GM23248 (cell line): ENCODE data around the gene ME2. TPM values are rescaled to one million over a fixed set of nuclear protein-coding genes. Genes with fewer than 3 reads are reported as not detected.
"Not testable (repeated sequence)": the region's sequence is repeated elsewhere in the genome, so short reads cannot be mapped to it uniquely, and the experiment has no call there.

Experiments
- DNase-seq: peaks from one replicate; pipeline ENCODE4 v3.0.0-alpha.2; 2015
- H2AFZ ChIP-seq: fragments of 200-600 bp; sonication (generic); 2 replicates; pipeline ENCODE4 v1.6.1; 2016; ENCODE audit warnings: antibody characterized with exemption
- H3F3A ChIP-seq: fragments of 200-600 bp; sonication (generic); 2 replicates; pipeline ENCODE4 v1.6.1; 2016; ENCODE audit warnings: mild to moderate bottlenecking, antibody characterized with exemption, mixed run types; ENCODE audit not compliant: insufficient read depth
- H3K27ac ChIP-seq: fragments of 200-600 bp; sonication (generic); 2 replicates; pipeline ENCODE4 v1.5.1; 2016; ENCODE audit warnings: mild to moderate bottlenecking
- H3K27me3 ChIP-seq: fragments of 200-600 bp; sonication (generic); replicated peaks from 2 replicates; pipeline ENCODE4 v1.6.1; 2016; ENCODE audit warnings: mild to moderate bottlenecking; ENCODE audit not compliant: insufficient read depth
- H3K36me3 ChIP-seq: fragments of 200-600 bp; sonication (generic); 2 replicates; pipeline ENCODE4 v1.6.1; 2016; ENCODE audit warnings: low read depth, mild to moderate bottlenecking
- H3K4me1 ChIP-seq: fragments of 200-600 bp; sonication (generic); 2 replicates; pipeline ENCODE4 v1.6.1; 2016; ENCODE audit warnings: mild to moderate bottlenecking; ENCODE audit not compliant: insufficient read depth
- H3K4me2 ChIP-seq: fragments of 200-600 bp; sonication (generic); one replicate; pipeline ENCODE4 v1.6.1; 2016; ENCODE audit warnings: mild to moderate bottlenecking; ENCODE audit not compliant: unreplicated experiment
- H3K4me3 ChIP-seq: fragments of 200-600 bp; sonication (generic); 2 replicates; pipeline ENCODE4 v1.5.1; 2016; ENCODE audit warnings: mild to moderate bottlenecking
- H3K79me2 ChIP-seq: fragments of 200-600 bp; sonication (generic); 2 replicates; pipeline ENCODE4 v1.6.1; 2016; ENCODE audit warnings: mild to moderate bottlenecking; ENCODE audit not compliant: insufficient read depth
- H3K9ac ChIP-seq: fragments of 200-600 bp; sonication (generic); 2 replicates; pipeline ENCODE4 v1.6.1; 2016; ENCODE audit warnings: mild to moderate bottlenecking
- H3K9me2 ChIP-seq: fragments of 200-600 bp; sonication (generic); 2 replicates; pipeline ENCODE4 v1.6.1; 2016; ENCODE audit warnings: mixed run types, mild to moderate bottlenecking, moderate library complexity; ENCODE audit not compliant: insufficient read depth
- H3K9me3 ChIP-seq: fragments of 200-600 bp; sonication (generic); one replicate; pipeline ENCODE4 v1.6.1; 2017; ENCODE audit warnings: low read depth
- H4K20me1 ChIP-seq: fragments of 200-600 bp; sonication (generic); 2 replicates; pipeline ENCODE4 v1.6.0; 2016; ENCODE audit not compliant: insufficient read depth
- EZH2 ChIP-seq: fragments of 200-600 bp; sonication (generic); IDR thresholded peaks from 2 replicates; pipeline ENCODE4 v1.6.1; 2018; ENCODE audit warnings: antibody characterized with exemption, mild to moderate bottlenecking; ENCODE audit not compliant: insufficient read depth, poor library complexity, severe bottlenecking
- EZH2phosphoT487 ChIP-seq: fragments of 200-600 bp; sonication (generic); IDR thresholded peaks from 2 replicates; pipeline ENCODE4 v1.6.1; 2018; ENCODE audit warnings: antibody characterized with exemption, moderate library complexity, mild to moderate bottlenecking, low read depth; ENCODE audit not compliant: insufficient read depth
- WGBS, 2 experiments: methylation state at CpG; one replicate each; pipeline ENCODE4 v1.1.6; 2015 to 2017; ENCODE audit warnings: low lambda C conversion rate in 2 of 2, low coverage in 1 of 2; ENCODE audit errors: missing lambda C conversion rate in 2 of 2; 5-methylcytosine and 5-hydroxymethylcytosine counted together
- in situ Hi-C: fragments of 300-500 bp; cut with MboI; formaldehyde crosslinking; loops from 2 replicates; pipeline ENCODE4 v1.15.0; 2020
- polyA plus RNA-seq: library from polyadenylated mRNA; unstranded; fragments of >200 nt; fragmentation: Nextera tagmentation; extraction: Ambion mirVana; gene quantifications from 2 replicates; pipeline ENCODE4 v1.2.1, GENCODE V29; 2016
- total RNA-seq: library from RNA; depleted of rRNA; stranded (reverse); fragments of >200 nt; shearing (Covaris generic); gene quantifications from 2 replicates; pipeline ENCODE4 v1.2.3, GENCODE V29; 2014

ME2 gene
- total and polyA plus RNA-seq, 2 experiments from 2014 or later = 24.1 to 32.2 TPM

DNA sequence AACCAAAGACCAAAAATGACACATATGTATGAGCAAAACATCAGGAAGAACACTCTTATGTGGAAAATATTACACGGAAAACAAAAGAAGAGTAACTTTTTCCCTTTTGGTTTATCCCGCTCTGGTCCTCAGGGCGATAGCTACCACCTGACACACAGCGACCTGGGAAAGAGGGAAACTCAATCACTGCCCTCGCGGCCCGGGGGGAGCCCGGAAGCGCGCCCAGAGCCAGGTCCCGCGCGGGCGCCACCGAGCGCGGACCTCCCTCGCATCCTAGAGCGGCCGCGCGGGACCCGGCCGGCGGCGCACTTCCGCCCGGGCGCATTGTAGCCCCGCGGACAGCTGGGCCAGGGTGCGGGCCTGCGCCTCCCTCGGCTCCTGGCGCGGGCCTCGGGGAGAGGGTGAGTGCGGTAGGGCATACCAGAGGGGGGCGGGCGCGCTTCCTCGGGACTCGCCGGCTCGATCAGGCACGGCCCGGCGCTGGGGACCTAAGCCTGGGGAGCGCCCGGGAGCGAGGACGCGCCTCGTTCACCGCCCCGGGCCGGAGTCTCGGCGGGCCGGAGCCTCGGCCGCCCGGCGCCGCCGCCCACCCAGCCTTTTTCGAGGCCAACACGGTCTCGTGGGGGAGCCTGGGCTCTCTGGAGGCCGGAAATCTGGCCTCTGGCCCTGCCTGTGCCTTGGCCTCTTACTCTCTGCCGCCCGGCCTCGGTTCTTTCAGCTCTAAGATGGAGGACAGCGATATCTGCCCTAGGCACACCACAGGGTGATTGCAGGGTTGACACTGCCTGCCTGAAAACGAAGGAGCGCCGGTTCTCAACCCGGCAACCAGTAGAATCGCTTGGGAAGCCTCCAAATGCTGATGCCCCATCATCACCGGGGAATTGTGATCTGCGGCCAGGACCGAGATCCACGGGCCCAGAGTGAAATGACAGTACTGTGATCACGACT lies 89.1 kb downstream of the ME2 start, which contains the start of gene ELAC1:
Gene ELAC1 (plus strand): TSS at position 327 of the 948 bp plus-strand sequence. CDS start 6,365 bp downstream, outside the sequence.
- peak within 1 kb of the TSS; percentile 95 for H3K4me2 ChIP-seq
- H4K20me1 ChIP-seq = no peaks in the 10 kb centered on the region
- WGBS, 2 experiments = 1 to 2% methylated on average over 51 to 79 of the region's 84 CpGs
- H3F3A ChIP-seq = peaks cover 18% of the 10 kb centered on the region
- TF ChIP-seq EZH2phosphoT487 (no peak), EZH2 (no peak)
- peaks cover 19% of the 10 kb centered on the region for H3K79me2 ChIP-seq
- H2AFZ ChIP-seq = peak within 1 kb of the TSS; percentile 94
- H3K9ac ChIP-seq = peak within 1 kb of the TSS; percentile 96
- H3K4me3 ChIP-seq = peak within 1 kb of the TSS; percentile 87
- H3K27me3 ChIP-seq = no peaks in the 10 kb centered on the region
- in situ Hi-C loops = no loop called here
- no peaks in the 10 kb centered on the region for H3K9me2 ChIP-seq
- H3K36me3 ChIP-seq = no peaks in the 10 kb centered on the region
- H3K9me3 ChIP-seq = no peaks in the 10 kb centered on the region
- DNase-seq = peak; percentile 91
- H3K27ac ChIP-seq = peak within 1 kb of the TSS; percentile 92
- peaks cover 12% of the 10 kb centered on the region for H3K4me1 ChIP-seq

DNA sequence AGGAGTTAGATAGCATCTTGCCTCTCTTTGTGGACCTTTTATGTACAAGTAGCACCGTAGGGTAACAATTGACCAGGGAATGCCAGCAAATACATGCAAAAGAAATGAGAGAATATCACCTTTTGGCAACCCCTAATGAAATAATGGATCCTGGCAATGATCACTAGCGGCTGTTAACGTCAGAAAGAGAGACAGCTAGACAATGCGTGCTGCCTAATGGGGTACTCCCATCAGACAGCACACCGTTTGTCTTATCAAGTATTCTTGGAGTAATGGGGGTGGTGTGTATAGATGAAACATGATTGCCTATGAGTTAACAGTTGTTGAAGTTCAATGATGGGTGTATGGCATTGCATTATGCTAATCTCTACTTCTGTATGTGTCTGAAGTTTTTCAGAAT lies 90.5 kb downstream of the ME2 start:
- no peak for DNase-seq
- Histone ChIP-seq H2AFZ (no peak overlapping the region), H3K27ac (no peak overlapping the region), H3K4me3 (peak overlapping the region; percentile 87; the same call in 1 of the 2 replicates), H3K9ac (peak overlapping the region; percentile 96; the same call in 1 of the 2 replicates), H3K36me3 (no peaks in the 10 kb centered on the region), H3K9me2 (no peaks in the 10 kb centered on the region), H3K4me1 (peaks cover 20% of the 10 kb centered on the region), H3K4me2 (peak overlapping the region; percentile 95), H3K9me3 (no peaks in the 10 kb centered on the region), H3F3A (peaks cover 28% of the 10 kb centered on the region), H4K20me1 (no peaks in the 10 kb centered on the region), H3K79me2 (peaks cover 26% of the 10 kb centered on the region), H3K27me3 (no peaks in the 10 kb centered on the region)
- in situ Hi-C loops = no loop called here
- WGBS, 2 experiments = 53 to 66% methylated on average over 5 of the region's 5 CpGs
- TF ChIP-seq EZH2phosphoT487 = no peak
- TF ChIP-seq EZH2 = no peak

DNA sequence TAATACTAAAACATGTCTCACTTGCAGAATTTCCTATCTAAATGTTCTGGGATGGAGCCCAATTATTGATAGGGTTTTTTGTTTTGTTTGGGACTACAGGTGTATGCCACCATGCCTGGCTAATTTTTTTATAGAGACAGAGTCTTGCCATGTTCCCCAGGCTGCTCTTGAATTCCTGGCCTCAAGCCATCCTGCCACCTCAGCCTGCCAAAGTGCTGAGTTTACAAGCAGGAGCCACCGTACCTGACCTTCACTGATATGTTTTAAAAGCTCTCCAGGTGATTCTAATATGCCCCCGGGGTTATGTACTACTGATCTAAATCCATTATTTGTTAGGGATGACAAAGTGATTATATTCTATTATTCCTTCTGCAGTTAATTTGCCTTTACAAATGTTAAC lies 91.1 kb downstream of the ME2 start:
- Histone ChIP-seq H3K4me3 (no peak overlapping the region), H3K4me1 (peaks cover 20% of the 10 kb centered on the region), H4K20me1 (no peaks in the 10 kb centered on the region), H3K27me3 (no peaks in the 10 kb centered on the region), H3K9me2 (no peaks in the 10 kb centered on the region), H3K4me2 (no peak overlapping the region), H3K79me2 (peaks cover 26% of the 10 kb centered on the region), H3K9me3 (no peaks in the 10 kb centered on the region), H3K27ac (no peak overlapping the region), H3K36me3 (no peaks in the 10 kb centered on the region), H2AFZ (no peak overlapping the region), H3F3A (peaks cover 28% of the 10 kb centered on the region), H3K9ac (no peak overlapping the region)
- WGBS, 2 experiments = 28 to 30% methylated on average over 2 of the region's 2 CpGs
- in situ Hi-C loops = no loop called here
- TF ChIP-seq EZH2 = no peak
- TF ChIP-seq EZH2phosphoT487 = no peak
- DNase-seq = no peak

DNA sequence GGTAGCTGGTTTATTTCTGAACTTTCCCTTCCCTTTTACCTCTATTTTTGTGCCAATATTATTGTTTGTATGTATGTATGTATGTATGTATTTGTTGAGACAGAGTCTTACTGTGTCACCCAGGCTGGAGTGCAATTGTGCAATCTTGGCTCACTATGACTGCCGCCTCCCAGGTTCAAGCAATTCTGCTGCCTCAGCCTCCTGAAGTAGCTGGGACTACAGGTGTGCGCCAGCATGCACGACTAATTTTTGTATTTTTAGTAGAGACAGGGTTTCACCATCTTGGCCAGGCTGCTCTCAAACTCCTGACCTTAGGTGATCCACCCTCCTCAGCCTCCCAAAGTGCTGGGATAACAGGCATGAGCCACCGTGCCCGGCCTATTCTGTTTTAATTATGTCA lies 93.5 kb downstream of the ME2 start:
- H3K27ac ChIP-seq, H3K9me2 ChIP-seq, in situ Hi-C loops, H2AFZ ChIP-seq, H3K4me2 ChIP-seq, H3K36me3 ChIP-seq, H3K9me3 ChIP-seq, H3K4me3 ChIP-seq, DNase-seq, H3K9ac ChIP-seq, H3K27me3 ChIP-seq, H4K20me1 ChIP-seq: not testable (repeated sequence)
- H3K4me1 ChIP-seq = peaks cover 20% of the 10 kb centered on the region
- peaks cover 26% of the 10 kb centered on the region for H3K79me2 ChIP-seq
- peaks cover 26% of the 10 kb centered on the region for H3F3A ChIP-seq
- WGBS, 2 experiments = 79 to 80% methylated on average over 5 of the region's 5 CpGs
